Prostate gland (tissue), 2 donors: Measurements from ENCODE around the gene RPL9. TPM values are rescaled to one million over a fixed set of nuclear protein-coding genes. Genes with fewer than 3 reads are reported as not detected.

Source experiments
- DNase-seq: peaks from one replicate; pipeline ENCODE4 v3.0.0-alpha.2; 2019; ENCODE audit warnings: low spot score
- H3K27ac ChIP-seq, 2 donors: fragments of 200-600 bp; sonication (generic); 2 replicates each; pipeline ENCODE4 v1.5.1; 2017 to 2019
- H3K27me3 ChIP-seq: fragments of 200-600 bp; sonication (generic); replicated peaks from 2 replicates; pipeline ENCODE4 v1.5.1; 2019; ENCODE audit not compliant: insufficient read depth
- H3K36me3 ChIP-seq, 2 donors: fragments of 200-600 bp; sonication (generic); 1 replicate in 1 of 2; 2 replicates in 1 of 2; pipeline versions ENCODE4 v1.5.1 to v1.8.1; 2017 to 2019
- H3K4me1 ChIP-seq: fragments of 200-600 bp; sonication (generic); replicated peaks from 2 replicates; pipeline ENCODE4 v1.5.1; 2019
- H3K4me3 ChIP-seq, 2 donors: fragments of 200-600 bp; sonication (generic); 2 replicates each; pipeline ENCODE4 v1.5.1; 2017 to 2019
- H3K9me3 ChIP-seq: fragments of 200-600 bp; sonication (generic); 2 replicates; pipeline ENCODE4 v1.5.1; 2017
- POLR2A ChIP-seq: fragments of 450-650 bp; IDR thresholded peaks from one replicate; pipeline ENCODE4 v1.6.1; 2016; ENCODE audit warnings: antibody characterized with exemption, mild to moderate bottlenecking
- POLR2AphosphoS5 ChIP-seq: sonication (generic); formaldehyde crosslinking; IDR thresholded peaks from one replicate; pipeline ENCODE4 v1.6.1; 2017; ENCODE audit warnings: antibody characterized with exemption
- WGBS: methylation state at CpG from one replicate; pipeline ENCODE4 v1.1.5; 2018; 5-methylcytosine and 5-hydroxymethylcytosine counted together
- intact Hi-C: fragments of 100-400 bp; cut with DNase I; formaldehyde crosslinking; loops from one replicate; pipeline ENCODE4 v1.14.2; 2022
- total RNA-seq, 2 donors: library from RNA; depleted of rRNA; stranded (reverse); fragments of >200 nt; gene quantifications; one replicate each; pipeline ENCODE4 v1.1.0, GENCODE V29; 2016
- TF ChIP-seq, protein P1 (sequence below), 4 experiments: fragments of 200-600 bp in 2 of 4; fragments of 450-650 bp in 2 of 4; sonication (generic) in 2 of 4; IDR thresholded peaks; 1 replicate in 3 of 4; 2 replicates in 1 of 4; pipeline ENCODE4 v1.5.1; 2016 to 2019; ENCODE audit warnings: antibody characterized with exemption in 4 of 4, mild to moderate bottlenecking in 2 of 4, moderate library complexity in 2 of 4

The RPL9 gene
- total RNA-seq, 2 donors from 2014 or later: 1,563 to 5,624 TPM

DNA sequence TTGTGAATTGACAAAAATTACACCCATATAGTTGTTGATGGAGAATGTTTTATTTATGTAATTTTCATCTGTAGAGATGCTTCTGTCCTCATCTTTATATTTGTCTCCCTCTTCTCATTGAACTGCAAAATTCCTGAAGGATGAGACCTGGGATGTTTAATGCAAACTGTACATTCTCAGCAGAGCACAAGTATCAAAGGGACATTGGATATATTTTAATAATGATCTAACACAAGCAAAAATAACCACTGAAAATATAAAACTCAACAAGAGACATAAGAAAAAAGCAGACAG lies 40.0 kb upstream of the RPL9 start:
- Histone ChIP-seq H3K27ac (no peak overlapping the region), H3K4me1 (no peaks in the 10 kb centered on the region), H3K9me3 (no peaks in the 10 kb centered on the region), H3K27me3 (no peaks in the 10 kb centered on the region), H3K4me3 (no peak overlapping the region), H3K36me3 (peaks cover 0 to 3% of the 10 kb centered on the region in 2 donors)
- TF ChIP-seq POLR2A (no peak), POLR2AphosphoS5 (no peak)
- TF ChIP-seq, protein P1, sequence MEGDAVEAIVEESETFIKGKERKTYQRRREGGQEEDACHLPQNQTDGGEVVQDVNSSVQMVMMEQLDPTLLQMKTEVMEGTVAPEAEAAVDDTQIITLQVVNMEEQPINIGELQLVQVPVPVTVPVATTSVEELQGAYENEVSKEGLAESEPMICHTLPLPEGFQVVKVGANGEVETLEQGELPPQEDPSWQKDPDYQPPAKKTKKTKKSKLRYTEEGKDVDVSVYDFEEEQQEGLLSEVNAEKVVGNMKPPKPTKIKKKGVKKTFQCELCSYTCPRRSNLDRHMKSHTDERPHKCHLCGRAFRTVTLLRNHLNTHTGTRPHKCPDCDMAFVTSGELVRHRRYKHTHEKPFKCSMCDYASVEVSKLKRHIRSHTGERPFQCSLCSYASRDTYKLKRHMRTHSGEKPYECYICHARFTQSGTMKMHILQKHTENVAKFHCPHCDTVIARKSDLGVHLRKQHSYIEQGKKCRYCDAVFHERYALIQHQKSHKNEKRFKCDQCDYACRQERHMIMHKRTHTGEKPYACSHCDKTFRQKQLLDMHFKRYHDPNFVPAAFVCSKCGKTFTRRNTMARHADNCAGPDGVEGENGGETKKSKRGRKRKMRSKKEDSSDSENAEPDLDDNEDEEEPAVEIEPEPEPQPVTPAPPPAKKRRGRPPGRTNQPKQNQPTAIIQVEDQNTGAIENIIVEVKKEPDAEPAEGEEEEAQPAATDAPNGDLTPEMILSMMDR (IDR thresholded peaks at IDR 0.05): no peak
- DNase-seq: no peak
- intact Hi-C loops: no loop called here

GRCh38 chr4:39497909-39498726 lies 39.4 kb upstream of the RPL9 start:
- intact Hi-C loops: no loop called here
- TF ChIP-seq POLR2A (no peak), POLR2AphosphoS5 (no peak)
- TF ChIP-seq, protein P1 (IDR thresholded peaks at IDR 0.05): no peak
- Histone ChIP-seq H3K27ac (no peak overlapping the region), H3K4me1 (no peaks in the 10 kb centered on the region), H3K27me3 (no peaks in the 10 kb centered on the region), H3K36me3 (no peaks in the 10 kb centered on the region), H3K9me3 (no peaks in the 10 kb centered on the region), H3K4me3 (no peak overlapping the region)
- no peak for DNase-seq
- WGBS: 68% methylated on average over 1 of the region's 1 CpG

DNA sequence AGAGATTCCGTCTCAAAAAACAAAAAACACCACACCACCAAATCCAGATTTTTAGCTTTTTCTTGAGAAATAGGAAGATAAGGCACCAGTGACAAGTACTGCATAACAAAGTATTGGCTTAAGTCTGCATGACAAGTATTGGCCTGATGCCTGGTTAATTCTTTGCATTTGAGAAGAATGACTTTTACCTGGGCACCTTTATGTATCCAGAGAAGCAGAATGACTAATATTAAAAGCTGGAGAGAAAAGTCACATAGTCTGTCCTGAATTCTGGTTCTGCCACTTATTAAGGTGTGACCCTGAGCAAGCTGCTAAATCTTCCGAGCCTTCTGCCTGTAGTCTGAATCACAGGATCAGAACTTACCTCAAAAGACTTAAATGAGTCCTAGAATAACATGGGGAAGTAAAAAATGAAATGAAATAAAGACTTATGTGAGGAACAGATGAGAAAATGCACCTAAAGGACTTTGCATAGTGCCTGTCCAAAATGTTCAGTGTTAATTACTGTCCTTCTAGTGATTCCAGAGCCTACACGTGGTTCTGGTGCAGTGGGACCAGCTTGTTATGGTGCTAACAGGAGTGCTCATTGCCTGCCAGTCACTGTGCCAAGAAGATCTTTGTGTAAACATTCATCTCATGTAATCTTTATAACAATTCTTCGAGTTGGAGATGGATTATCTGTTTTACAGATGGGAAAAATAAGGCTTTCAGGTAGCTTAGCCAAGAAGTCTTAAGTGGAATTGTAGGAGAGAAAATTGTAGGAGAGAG lies 36.9 kb upstream of the RPL9 start:
- Histone ChIP-seq H3K4me3 (no peak overlapping the region), H3K9me3 (no peaks in the 10 kb centered on the region), H3K4me1 (no peaks in the 10 kb centered on the region), H3K27ac (no peak overlapping the region), H3K27me3 (no peaks in the 10 kb centered on the region), H3K36me3 (no peaks in the 10 kb centered on the region)
- DNase-seq: peak; percentile 6
- TF ChIP-seq, protein P1 (IDR thresholded peaks at IDR 0.05): no peak
- no peak for TF ChIP-seq POLR2A
- TF ChIP-seq POLR2AphosphoS5: no peak
- intact Hi-C loops: no loop called here
- WGBS: 49% methylated on average over 4 of the region's 4 CpGs

DNA sequence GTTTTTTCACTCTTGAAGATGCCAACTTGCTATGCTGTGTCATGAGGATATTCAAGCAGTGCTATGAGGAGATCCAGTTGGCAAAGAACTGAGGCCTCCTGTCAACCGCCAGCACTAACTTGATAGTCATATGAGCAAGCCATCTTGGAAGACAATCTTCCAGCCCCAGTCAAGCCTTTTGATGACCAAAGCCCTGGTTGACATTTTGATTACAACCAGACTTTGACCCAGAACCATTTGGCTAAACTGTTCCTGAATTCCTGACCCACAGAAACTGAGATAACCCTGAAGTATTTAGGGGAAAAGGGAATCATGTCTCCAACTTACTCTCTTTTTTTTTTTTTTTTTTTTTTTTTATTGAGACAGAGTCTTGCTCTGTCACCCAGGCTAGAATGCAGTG lies 35.6 kb upstream of the RPL9 start:
- intact Hi-C loops: no loop called here
- H3K27ac ChIP-seq: no peak overlapping the region
- H3K27me3 ChIP-seq: no peaks in the 10 kb centered on the region
- H3K4me3 ChIP-seq: no peak overlapping the region
- DNase-seq: no peak
- H3K9me3 ChIP-seq: no peaks in the 10 kb centered on the region
- no peaks in the 10 kb centered on the region for H3K36me3 ChIP-seq
- no peaks in the 10 kb centered on the region for H3K4me1 ChIP-seq
- TF ChIP-seq POLR2AphosphoS5 (no peak), POLR2A (no peak)
- TF ChIP-seq, protein P1 (IDR thresholded peaks at IDR 0.05): no peak
- 100% methylated on average over 1 of the region's 1 CpG for WGBS

DNA sequence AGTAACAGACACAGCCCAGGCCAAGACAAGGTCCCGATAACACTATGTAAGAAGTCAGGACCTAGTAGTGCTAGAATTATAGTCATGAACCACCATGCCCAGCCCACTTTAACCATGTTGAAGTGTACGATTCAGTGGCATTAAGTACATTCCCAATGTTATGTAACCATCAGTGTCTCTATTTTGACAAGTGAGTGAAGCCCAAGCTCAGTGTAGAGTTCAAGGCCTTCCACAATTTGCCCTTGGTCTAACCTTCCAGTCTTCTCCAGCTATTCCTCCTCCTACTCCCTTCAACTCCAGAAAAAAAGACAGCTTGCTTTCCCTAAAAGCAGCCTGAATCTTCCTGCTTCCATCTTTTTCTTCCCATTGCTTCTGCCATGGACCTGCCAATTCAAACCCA lies 31.6 kb upstream of the RPL9 start:
- Histone ChIP-seq H3K4me1 (no peaks in the 10 kb centered on the region), H3K27me3 (no peaks in the 10 kb centered on the region), H3K9me3 (no peaks in the 10 kb centered on the region), H3K4me3 (no peak overlapping the region), H3K27ac (no peak overlapping the region), H3K36me3 (no peaks in the 10 kb centered on the region)
- DNase-seq: no peak
- intact Hi-C loops: no loop called here
- WGBS: 91% methylated on average over 2 of the region's 2 CpGs
- TF ChIP-seq, protein P1 (IDR thresholded peaks at IDR 0.05): no peak
- no peak for TF ChIP-seq POLR2A
